OCI-LY7 (cell line): ENCODE measurements around the gene SUPT20H. TPM values are rescaled to one million over a fixed set of nuclear protein-coding genes. Genes with fewer than 3 reads are reported as not detected.

ENCODE experiments used
- total RNA-seq, 2 experiments: library from RNA; depleted of rRNA in 1 of 2; stranded (reverse); fragments of >200 nt in 1 of 2; shearing (Covaris generic) in 1 of 2; gene quantifications; 2 replicates each; pipeline ENCODE4 v1.2.3, GENCODE V29; 2014 to 2022

Gene SUPT20H
- total RNA-seq, 2 experiments from 2014 or later = 53.0 to 88.3 TPM

Other genes starting within 250 kb of the SUPT20H start
- 10.0 and 11.8 TPM in 2 replicates for gene RFXAP, start 240.5 kb downstream of the SUPT20H start, total RNA-seq (2014; rRNA removed; shearing (Covaris generic))
- 34.1 and 34.5 TPM in 2 replicates for gene RFXAP, start 240.5 kb downstream of the SUPT20H start, total RNA-seq (2022)
- gene SMAD9, start 139.4 kb downstream of the SUPT20H start, total RNA-seq (2014; rRNA removed; shearing (Covaris generic)) = 9.7 and 10.8 TPM in 2 replicates
- 10.3 and 13.1 TPM in 2 replicates for gene SMAD9, start 139.4 kb downstream of the SUPT20H start, total RNA-seq (2022)
- 23.8 and 25.3 TPM in 2 replicates for gene ALG5, start 60.3 kb downstream of the SUPT20H start, total RNA-seq (2014; rRNA removed; shearing (Covaris generic))
- gene ALG5, start 60.3 kb downstream of the SUPT20H start, total RNA-seq (2022) = 28.8 and 31.6 TPM in 2 replicates
- 96.0 and 106 TPM in 2 replicates for gene EXOSC8, start 58.9 kb downstream of the SUPT20H start, total RNA-seq (2014; rRNA removed; shearing (Covaris generic))
- gene EXOSC8, start 58.9 kb downstream of the SUPT20H start, total RNA-seq (2022) = 140 and 141 TPM in 2 replicates
- not detected in 2 replicates for gene CSNK1A1L, start 46.0 kb upstream of the SUPT20H start, total RNA-seq (2014; rRNA removed; shearing (Covaris generic))
- not detected in 2 replicates for gene CSNK1A1L, start 46.0 kb upstream of the SUPT20H start, total RNA-seq (2022)